Epithelial cell of proximal tubule (primary cell): Measurements from ENCODE around the gene ZNF672. TPM values are rescaled to one million over a fixed set of nuclear protein-coding genes. Genes with fewer than 3 reads are reported as not detected.

Source experiments
- DNase-seq: peaks from one replicate; pipeline ENCODE4 v3.0.0-alpha.2; 2011; ENCODE audit warnings: low read depth
- H3K4me3 ChIP-seq: 2 replicates; pipeline ENCODE4 v1.5.1; 2011; ENCODE audit warnings: low read depth, mild to moderate bottlenecking, low read length
- CTCF ChIP-seq: conservative IDR thresholded peaks from 2 replicates; pipeline ENCODE4 v1.5.1; 2012; ENCODE audit warnings: low read depth, mild to moderate bottlenecking, low read length
- total RNA-seq: library from RNA; depleted of rRNA; stranded (reverse); fragments of >200 nt; gene quantifications from 2 replicates; pipeline ENCODE4 v1.2.3, GENCODE V29; 2015

Gene ZNF672
- total RNA-seq, 1 donor from 2014 or later = 32.6 TPM

- TF ChIP-seq CTCF = no peak
- peak overlapping the region; percentile 74 for H3K4me3 ChIP-seq
- no peak for DNase-seq
Observed at GRCh38 chr1:248838357-248839167, 538 bp downstream of the ZNF672 start.

- no peak for DNase-seq
- H3K4me3 ChIP-seq = peak overlapping the region; percentile 74
- TF ChIP-seq CTCF = no peak
Observed at GRCh38 chr1:248839168-248839555, 1.1 kb downstream of the ZNF672 start.

GRCh38 chr1:248840946-248841345, 2.9 kb downstream of the ZNF672 start:
- DNase-seq = no peak
- TF ChIP-seq CTCF = no peak
- H3K4me3 ChIP-seq = no peak overlapping the region

- TF ChIP-seq CTCF = peak; percentile 64
- DNase-seq = no peak
- H3K4me3 ChIP-seq = no peak overlapping the region
Observed at GRCh38 chr1:248841702-248842395, 3.8 kb downstream of the ZNF672 start.

- no peak overlapping the region for H3K4me3 ChIP-seq
- DNase-seq = no peak
- TF ChIP-seq CTCF = no peak
Observed at GRCh38 chr1:248842781-248843331, 4.8 kb downstream of the ZNF672 start.

- TF ChIP-seq CTCF = no peak
- DNase-seq = no peak
- no peak overlapping the region for H3K4me3 ChIP-seq
Observed at GRCh38 chr1:248843687-248844086, 5.7 kb downstream of the ZNF672 start.
